IPS-18a (cell line): Measurements from ENCODE around the gene ZNF75A.

Experiments used
- H3K27ac ChIP-seq: one replicate; pipeline ENCODE4 v1.5.1; 2013; ENCODE audit warnings: low read length
- H3K27me3 ChIP-seq: one replicate; pipeline ENCODE4 v1.6.1; 2013; ENCODE audit warnings: mild to moderate bottlenecking, low read length; ENCODE audit not compliant: control insufficient read depth, insufficient read depth
- H3K36me3 ChIP-seq: one replicate; pipeline ENCODE4 v1.6.1; 2013; ENCODE audit warnings: low read depth, low read length; ENCODE audit not compliant: control insufficient read depth
- H3K4me1 ChIP-seq: one replicate; pipeline ENCODE4 v1.6.1; 2013; ENCODE audit warnings: low read depth, low read length; ENCODE audit not compliant: control insufficient read depth
- H3K4me3 ChIP-seq: one replicate; pipeline ENCODE4 v1.5.1; 2013; ENCODE audit warnings: low read length
- H3K9ac ChIP-seq: one replicate; pipeline ENCODE4 v1.6.1; 2013; ENCODE audit warnings: mild to moderate bottlenecking, low read length, moderate library complexity
- H3K9me3 ChIP-seq: one replicate; pipeline ENCODE4 v1.6.1; 2013; ENCODE audit warnings: low read depth, low read length; ENCODE audit not compliant: control insufficient read depth

ZNF75A gene

DNA sequence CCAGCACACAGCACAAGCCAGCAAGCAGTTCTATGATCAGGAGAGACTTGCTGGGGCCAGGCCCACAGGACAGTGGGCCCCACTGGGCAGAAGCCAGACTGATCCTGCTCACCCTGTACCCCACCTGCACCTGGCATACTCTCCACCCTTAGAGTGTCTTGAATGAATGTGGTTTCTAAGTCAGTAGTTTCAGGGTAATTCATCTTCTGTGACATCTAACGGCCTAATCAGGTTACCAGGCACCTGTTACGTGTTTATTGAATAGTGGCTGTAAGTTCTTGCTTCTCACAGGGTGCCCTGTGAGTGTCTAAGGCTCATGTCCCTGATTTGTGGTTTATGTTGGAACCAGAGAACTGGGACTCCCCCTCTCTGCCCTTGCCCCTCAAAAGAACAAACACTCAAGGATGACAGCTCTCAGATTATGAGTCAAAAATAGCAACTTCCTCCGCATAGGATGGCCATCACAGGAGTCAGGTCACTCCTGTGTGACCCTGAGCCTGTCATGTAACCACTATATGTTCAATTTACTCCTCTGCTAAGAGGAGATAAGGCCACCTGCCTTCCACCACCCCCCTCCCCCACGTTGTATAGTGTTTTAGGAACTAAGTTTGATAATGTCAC is 43.4 kb downstream of the ZNF75A start:
- Histone ChIP-seq H3K27ac (no peak overlapping the region), H3K36me3 (no peaks in the 10 kb centered on the region), H3K9me3 (peaks cover 17% of the 10 kb centered on the region), H3K27me3 (no peaks in the 10 kb centered on the region), H3K9ac (no peak overlapping the region), H3K4me1 (no peaks in the 10 kb centered on the region), H3K4me3 (no peak overlapping the region)

DNA sequence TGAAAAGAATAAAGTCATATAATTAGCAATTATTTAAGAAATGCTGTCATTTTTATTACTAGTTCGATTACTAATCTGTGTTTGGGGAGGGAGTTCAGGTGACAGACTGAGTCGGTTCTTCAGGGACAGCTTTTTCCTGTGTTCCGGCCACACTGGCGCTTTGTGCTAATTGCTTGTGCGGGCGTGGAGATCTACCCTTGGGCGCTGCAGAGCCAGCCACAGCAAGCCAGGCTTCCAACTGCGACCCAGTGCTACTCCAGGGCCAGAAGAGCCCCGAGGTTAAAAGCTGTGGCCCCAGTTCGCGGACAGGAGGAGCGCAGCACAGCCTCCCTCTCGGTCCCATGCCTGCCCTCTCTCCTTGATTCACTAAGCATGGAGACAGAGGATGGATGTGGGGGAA is 43.9 kb downstream of the ZNF75A start:
- peaks cover 17% of the 10 kb centered on the region for H3K9me3 ChIP-seq

DNA sequence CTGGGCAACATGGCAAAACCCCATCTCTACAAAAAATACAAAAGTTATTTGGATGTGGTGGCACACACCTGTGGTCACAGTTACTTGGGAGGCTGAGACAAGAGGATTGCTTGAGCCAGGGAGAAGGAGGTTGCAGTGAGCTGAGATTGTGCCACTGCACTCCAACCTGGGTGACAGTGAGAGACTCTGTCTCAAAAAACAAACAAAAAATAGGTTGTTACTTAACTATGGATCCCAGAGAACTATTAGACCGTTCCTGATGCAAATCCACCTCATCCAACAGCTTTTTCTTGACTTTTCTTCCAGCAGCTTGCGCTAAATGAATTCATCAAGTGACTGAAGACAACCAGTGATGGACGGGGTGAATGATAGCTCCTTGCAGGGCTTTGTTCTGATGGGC is 50.3 kb downstream of the ZNF75A start, which contains the start of gene OR2C1:
TSS of gene OR2C1 (plus strand) at position 301 of the 400 bp plus-strand sequence. CDS start at position 353, 52 bp downstream.
- Histone ChIP-seq H3K27me3 (no peaks in the 10 kb centered on the region), H3K4me1 (no peaks in the 10 kb centered on the region), H3K36me3 (no peaks in the 10 kb centered on the region), H3K9me3 (peaks cover 25% of the 10 kb centered on the region), H3K4me3 (no peak within 1 kb of the TSS), H3K27ac (no peak within 1 kb of the TSS), H3K9ac (no peak within 1 kb of the TSS)

More for the DNA sequence above, 43.9 kb downstream of the ZNF75A start:
- H3K9ac ChIP-seq = no peak overlapping the region
- no peaks in the 10 kb centered on the region for H3K4me1 ChIP-seq
- H3K27ac ChIP-seq = no peak overlapping the region
- no peaks in the 10 kb centered on the region for H3K27me3 ChIP-seq
- no peak overlapping the region for H3K4me3 ChIP-seq
- no peaks in the 10 kb centered on the region for H3K36me3 ChIP-seq

DNA sequence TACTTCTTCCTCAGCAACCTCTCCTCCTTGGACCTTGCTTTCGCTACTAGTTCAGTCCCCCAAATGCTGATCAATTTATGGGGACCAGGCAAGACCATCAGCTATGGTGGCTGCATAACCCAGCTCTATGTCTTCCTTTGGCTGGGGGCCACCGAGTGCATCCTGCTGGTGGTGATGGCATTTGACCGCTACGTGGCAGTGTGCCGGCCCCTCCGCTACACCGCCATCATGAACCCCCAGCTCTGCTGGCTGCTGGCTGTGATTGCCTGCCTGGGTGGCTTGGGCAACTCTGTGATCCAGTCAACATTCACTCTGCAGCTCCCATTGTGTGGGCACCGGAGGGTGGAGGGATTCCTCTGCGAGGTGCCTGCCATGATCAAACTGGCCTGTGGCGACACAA is 50.8 kb downstream of the ZNF75A start:
- no peaks in the 10 kb centered on the region for H3K4me1 ChIP-seq
- H3K27ac ChIP-seq = no peak overlapping the region
- H3K4me3 ChIP-seq = no peak overlapping the region
- no peaks in the 10 kb centered on the region for H3K36me3 ChIP-seq
- no peak overlapping the region for H3K9ac ChIP-seq
- H3K9me3 ChIP-seq = peaks cover 23% of the 10 kb centered on the region
- no peaks in the 10 kb centered on the region for H3K27me3 ChIP-seq

DNA sequence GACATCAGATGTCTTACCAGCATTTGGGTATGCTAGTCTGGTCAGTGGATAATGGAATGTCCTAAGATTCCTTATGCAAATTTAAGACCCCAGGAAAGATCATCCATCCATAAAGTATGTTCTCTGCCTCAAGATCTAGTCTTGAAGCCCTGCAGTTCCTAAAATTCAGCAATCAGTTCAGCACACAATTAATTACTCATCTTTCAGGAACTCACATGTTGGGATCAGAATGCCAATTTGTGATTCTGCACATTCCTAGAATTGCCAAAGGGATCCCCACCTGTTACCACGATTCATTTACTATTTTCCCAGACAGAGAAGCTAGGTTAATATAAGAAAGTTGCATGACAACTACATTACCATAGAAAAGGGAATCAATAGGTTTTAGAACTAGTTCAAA is 53.6 kb downstream of the ZNF75A start:
- Histone ChIP-seq H3K27me3 (no peaks in the 10 kb centered on the region), H3K4me3 (no peak overlapping the region), H3K4me1 (no peaks in the 10 kb centered on the region), H3K9me3 (peaks cover 24% of the 10 kb centered on the region), H3K27ac (no peak overlapping the region), H3K36me3 (no peaks in the 10 kb centered on the region), H3K9ac (no peak overlapping the region)

DNA sequence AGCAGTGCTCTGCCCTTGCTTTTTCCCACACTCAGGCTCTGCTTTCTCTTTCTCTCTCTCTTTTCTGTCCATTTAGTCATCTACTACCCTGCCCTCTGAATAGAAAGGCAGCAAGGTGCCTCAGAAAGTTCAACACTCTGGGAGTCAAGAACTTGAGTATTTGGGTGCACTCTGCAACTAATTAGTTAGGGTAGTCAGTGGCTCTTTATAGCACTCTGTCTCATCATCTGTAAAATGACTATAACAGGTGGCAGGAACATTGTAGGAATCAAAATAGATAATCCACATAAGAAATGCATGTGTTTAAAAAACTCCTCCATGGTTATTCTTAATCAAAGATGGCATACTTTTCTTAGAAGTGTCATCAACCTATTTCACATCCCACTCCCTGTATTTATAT is 57.6 kb downstream of the ZNF75A start:
- Histone ChIP-seq H3K27me3 (no peaks in the 10 kb centered on the region), H3K36me3 (no peaks in the 10 kb centered on the region), H3K9ac (no peak overlapping the region), H3K27ac (no peak overlapping the region), H3K9me3 (peaks cover 5% of the 10 kb centered on the region), H3K4me3 (no peak overlapping the region), H3K4me1 (no peaks in the 10 kb centered on the region)

DNA sequence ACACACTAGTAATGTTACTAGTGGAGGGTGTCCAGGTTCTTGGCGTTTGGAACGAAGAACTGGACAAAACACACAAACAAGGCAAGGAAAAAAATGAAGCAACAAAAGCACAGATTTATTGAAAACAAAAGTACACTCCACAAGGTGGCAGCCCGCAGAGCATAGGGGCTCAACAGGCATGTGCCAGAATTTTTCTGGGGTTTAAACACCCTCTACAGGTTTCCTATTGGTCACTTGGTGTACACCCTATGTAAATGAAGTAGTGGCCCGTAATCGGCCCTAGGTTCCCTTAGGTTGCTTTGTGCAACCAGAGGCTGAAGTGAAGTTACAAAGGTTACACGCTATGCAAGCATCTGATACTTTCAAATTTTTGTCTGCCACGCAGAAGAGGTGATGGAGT is 58.5 kb downstream of the ZNF75A start:
- Histone ChIP-seq H3K4me3 (no peak overlapping the region), H3K4me1 (no peaks in the 10 kb centered on the region), H3K36me3 (no peaks in the 10 kb centered on the region), H3K27me3 (no peaks in the 10 kb centered on the region), H3K9me3 (peaks cover 5% of the 10 kb centered on the region), H3K9ac (no peak overlapping the region), H3K27ac (no peak overlapping the region)

DNA sequence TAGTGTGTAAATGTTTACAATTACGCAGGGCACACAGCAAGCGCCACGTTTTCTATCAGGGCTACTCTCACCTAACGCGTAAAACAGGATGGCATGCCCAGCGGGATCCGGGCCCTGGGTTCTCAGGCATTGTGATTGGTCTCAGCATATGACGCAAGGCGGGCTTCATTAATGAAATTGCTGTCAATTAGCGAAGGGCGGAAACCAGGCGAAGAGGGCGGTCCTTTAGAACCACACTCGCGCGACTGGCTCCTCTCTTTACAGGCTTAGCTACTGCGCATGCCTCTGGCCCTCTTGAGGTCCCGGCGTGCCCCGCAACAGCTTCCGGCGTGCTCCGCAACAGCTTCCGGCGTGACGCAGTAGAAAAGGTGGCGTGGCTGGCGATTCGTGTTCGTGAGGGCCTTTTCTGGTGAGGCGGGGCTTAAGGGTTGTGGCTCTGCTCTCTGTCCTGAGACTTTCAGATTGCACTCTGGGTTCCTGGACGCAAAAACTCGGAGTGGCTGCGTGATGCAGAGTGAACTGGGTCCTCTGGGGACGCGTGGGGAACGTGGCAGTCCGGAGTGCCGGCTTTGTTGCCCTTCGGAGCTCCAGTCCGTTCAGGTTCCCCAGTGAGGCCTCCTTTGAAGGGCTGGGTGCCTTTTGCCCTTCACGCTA is 59.6 kb downstream of the ZNF75A start:
- H3K4me1 ChIP-seq = no peaks in the 10 kb centered on the region
- H3K27me3 ChIP-seq = no peaks in the 10 kb centered on the region
- H3K9me3 ChIP-seq = peaks cover 5% of the 10 kb centered on the region
- H3K9ac ChIP-seq = no peak overlapping the region
- no peak overlapping the region for H3K27ac ChIP-seq
- no peaks in the 10 kb centered on the region for H3K36me3 ChIP-seq
- H3K4me3 ChIP-seq = no peak overlapping the region
